Cardiac septum (tissue), 1 donor: Measurements from ENCODE around the gene SH3TC1. TPM values are rescaled to one million over a fixed set of nuclear protein-coding genes. Genes with fewer than 3 reads are reported as not detected.

Experiments used
- DNase-seq: peaks from one replicate; pipeline ENCODE4 v3.0.0-alpha.2; 2020; ENCODE audit warnings: low spot score
- intact Hi-C: fragments of 100-400 bp; cut with DNase I; formaldehyde crosslinking; loops from one replicate; pipeline ENCODE4 v1.14.0; 2022
- total RNA-seq: library from RNA; stranded (reverse); fragmentation: NEBNext Ultra II Directional; extraction: Animal tissue kit (Norgen Biotek cat#: 25700); gene quantifications from one replicate; pipeline ENCODE4 v1.2.1, GENCODE V29; 2021
- donor health status: DM: no; HTN: no; CAD: no.

The SH3TC1 gene
- total RNA-seq, 1 donor from 2014 or later, result 16.5 TPM

DNA sequence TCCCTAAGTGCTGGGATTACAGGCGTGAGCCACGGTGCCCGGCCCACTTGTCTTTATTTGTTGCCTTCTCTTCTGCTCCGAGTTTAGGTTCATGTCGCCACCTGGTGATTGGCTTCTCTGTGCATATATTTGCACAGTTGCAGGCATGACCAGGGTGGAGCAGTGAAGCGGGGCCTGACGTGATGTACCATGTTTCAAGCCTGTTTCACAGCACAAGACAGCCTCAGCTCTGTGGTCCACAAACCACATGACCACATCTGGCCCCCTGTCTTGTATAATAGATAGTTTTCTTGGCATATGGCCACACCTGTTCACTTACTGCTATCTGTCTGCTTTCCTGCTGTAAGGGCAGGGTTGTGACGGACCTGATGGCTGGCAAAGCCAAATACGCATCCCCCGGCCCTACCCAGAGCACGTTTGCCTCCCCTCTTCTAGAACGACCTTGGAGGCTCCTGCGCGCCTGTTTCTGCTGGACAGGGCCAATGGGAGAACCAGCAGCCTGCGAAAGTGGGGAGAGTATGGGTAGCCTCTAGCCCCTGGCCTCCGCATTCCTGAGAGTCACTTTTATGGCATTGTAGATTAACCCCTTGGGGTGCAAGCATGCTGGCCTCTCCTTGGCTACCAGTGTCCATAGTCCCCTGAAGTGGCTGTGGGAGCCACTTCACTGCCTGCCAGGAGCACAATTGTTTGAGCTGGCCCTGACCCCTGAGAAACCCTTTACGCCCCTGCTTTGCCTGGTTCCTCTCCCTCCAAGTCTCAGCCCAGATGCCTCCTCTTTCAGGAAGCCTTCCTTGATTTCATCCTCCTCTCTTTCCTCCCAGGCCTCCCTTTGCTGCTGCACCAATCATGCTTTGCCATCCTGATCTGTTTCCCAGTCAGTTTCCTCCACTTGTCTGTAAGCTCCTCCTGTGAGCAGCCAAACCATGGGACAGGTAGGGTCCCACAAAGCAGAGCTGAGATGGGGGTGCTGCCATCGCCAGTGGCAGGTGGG lies 6.0 kb upstream of the SH3TC1 start:
- intact Hi-C loops, result loop anchor here (2.0 kb wide), 1 partner anchor 16 kb away; no protein-coding TSS in a partner anchor
- no peak for DNase-seq

DNA sequence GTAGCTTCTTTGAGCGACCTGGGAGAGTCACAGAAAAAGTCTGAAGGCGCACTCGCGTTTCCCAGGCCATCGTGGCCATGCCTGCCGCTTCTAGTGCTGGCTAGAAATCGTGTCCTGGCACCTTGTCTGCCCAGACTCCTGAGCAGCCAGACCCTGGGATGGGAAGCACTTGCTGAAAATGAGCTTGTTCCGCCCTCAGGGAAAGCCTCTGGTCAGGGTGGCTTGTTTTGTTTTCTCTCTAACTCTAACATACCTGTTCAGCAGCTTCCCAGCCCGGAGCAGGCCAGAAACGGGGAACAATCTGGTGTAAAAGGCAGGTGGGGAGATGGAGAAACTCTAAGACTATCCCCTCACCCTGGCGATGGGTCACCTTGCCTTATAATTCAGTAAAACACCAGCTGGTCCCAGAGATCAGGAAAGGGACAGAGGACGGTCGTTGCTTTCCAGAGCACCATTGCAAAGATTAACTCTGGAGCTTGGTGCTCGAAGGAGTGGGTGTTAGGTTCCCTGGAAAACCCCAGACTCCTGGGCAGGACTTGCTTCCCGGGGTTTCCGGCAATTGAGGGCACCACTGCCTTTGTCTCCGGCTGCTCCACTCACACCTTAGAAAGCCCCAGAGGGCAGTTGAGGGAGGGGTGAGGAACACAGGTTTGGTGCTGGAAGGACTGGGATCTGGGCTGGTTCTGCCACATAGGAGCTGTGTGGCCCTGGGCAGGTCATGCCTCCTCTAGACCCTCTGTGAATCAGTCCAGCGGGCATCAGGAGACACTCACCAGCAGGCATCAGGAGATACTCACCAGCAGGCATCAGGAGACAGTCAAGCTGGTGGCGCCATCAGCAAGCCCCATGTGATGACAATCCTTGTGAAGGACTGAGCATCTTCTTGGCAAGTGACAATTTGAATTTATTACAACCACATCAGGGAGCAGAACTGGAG lies 4.5 kb upstream of the SH3TC1 start:
- intact Hi-C loops, result no loop called here
- no peak for DNase-seq

DNA sequence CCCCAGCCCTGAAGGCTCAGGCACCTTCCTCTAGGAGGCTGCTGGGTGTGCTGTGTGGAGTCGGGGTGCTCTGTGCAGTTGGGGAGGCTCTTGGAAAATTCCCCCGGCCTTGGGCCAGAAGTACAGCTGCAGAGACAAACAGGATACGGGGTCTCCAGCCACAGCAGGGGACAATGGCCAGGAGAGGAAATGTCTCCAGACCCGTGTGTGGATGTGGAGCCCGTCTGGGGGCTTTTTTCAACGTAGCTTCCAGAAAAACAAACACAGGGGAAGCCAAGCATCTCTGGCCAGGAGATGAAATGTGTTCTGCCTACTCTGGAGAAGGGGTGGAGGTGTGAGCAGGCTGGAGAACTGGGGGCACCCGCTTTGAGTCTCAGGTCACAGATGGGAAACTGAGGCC lies 3.7 kb upstream of the SH3TC1 start:
- intact Hi-C loops, result no loop called here
- DNase-seq, result no peak

DNA sequence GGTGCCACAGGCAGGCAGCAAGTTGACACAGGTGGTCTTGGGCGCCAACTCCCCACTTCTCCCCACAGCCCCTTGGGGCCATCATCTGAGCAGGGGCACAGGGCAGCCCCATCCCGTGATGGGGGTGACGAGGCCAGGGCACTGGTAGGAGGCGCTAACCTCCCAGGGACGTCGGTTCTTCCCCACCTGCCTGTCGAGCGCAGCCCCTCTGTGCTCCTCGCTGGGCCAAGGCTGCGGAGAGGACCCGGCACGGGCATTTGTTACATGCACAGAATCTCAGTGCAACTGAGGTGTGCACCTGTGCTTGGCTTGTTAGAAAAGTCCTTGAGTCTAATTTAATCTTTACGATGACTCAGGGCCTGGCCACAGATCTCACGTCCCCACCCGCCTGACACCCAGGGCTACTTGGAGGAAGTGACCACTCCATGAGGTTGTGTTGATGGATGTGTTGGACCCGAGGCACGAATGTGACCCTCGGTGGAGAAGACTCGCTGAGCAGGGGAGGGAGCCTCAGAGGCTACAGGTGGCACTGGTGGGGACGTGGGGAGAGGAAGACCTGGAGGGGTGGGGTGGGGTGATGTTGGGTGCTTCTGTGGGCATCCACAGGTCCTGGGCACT lies 3.1 kb upstream of the SH3TC1 start:
- no peak for DNase-seq
- intact Hi-C loops, result no loop called here

DNA sequence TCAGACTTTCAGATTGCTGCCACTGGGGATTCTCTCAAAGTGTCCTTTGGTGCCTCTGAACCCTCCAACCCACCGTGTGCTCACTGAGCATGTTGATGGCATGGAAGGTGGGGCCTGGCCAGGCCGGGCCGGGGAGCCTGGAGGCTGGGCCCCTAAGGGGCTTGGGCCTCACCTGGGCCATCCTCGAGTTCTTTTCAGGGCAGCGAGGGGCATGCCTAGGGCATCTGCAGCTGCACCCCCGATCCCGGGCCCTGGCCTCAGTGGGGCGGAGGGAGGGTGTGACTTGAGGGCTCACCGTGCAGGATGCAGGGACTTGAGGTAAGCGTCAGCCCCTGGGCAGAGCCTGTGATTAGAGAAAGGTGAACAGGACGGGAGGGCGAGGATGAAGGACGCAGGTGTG lies 1.6 kb upstream of the SH3TC1 start:
- no peak for DNase-seq
- intact Hi-C loops, result no loop called here

DNA sequence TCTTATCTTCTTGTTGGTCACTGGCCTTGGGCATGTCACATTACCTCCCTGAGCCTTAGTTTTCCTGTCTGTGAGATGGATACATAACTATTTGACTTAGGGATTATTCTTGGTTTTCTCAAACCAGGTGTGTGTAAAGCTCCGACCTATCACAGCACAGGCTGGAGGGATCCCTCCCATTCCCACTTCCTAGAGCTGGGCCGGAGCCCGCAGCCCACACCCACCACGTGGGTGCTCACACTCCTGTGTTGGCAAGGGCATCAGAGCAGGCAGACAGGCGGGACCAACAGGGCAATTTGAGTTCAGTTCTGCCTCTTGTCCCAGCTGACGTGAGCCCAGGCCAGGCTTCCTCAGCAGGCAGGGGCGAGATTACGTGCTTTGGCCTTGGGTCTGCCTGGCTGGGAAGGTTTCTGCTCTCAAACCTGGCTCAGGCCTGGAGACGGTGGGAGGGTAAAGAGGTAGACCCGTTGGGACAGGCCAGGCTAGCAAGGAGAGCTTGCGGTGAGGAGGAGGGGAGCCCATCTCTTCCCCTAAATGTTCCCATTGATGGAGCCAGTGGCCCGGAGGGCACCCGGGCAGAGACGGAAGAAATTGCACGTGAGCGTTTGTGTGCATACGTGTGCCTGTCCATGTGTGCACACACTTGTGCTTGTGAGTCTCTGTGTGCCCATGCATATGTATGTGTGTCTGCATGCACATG lies 734 bp upstream of the SH3TC1 start:
- no peak for DNase-seq
- intact Hi-C loops, result no loop called here

DNA sequence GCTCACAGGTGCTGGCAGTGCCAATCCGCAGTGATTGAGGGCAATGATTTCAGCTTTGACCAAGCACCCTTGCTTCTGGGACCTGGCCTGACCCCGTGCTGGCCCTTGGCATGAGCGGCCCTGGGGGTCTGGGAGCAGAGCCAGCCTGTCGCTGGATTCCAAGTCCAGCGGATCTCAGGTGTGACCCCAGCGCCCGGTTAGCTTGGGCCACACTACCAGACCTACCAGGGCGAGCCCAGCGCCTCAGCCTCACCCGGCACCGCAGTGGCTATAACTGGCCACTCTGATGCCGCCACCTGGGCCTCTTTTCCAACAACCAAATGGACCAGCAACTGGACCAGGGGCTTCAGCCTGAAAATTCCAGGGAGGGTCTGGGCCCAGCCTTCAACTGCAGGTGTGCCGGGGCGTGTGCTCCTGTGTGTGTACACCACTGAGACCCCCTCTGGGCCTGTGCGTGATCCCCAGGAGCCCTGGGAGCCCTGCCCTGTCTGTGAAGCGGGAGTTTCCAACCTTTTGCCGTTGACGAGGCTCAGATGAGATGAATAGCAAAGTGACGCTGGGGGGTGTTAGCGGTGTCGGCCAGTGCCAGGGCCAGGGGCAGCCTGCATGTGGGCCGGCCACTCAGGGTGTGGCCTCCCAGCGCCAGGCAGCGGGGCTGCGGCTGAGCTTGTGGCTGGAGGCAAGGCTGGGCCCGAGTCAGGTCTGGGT lies 658 bp downstream of the SH3TC1 start:
- intact Hi-C loops, result no loop called here

DNA sequence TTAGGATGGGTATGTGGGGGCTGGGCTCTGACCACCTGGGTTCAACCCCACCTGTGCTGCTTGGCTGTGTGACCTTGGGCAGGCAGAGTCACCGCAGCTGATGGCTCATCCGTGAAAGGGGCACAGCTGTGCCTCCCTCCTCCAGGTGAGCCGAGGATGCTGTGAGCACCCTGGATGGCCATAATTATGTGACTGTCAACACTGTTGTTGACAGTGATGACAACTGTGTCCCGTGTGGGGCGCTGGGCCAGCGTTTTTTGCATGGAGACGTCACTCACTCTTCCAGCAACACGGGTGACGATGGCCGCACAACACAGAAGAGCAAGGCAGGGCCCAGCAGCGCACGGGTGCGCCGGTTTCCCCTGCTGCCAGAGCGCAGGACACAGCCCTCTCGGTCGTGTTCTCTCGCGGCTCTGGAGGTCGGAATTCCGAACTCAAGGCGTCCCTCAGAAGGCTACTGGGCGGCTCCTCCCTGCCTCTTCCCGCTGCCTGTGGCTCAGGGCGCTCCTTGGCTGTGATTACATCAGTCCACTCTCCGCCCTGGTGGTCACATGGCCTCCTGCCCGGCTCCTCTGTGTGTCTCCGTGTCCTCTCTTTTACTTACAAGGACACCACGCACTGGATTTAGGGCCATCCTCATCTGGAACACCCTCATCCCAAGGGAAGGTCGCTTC lies 1.3 kb downstream of the SH3TC1 start:
- intact Hi-C loops, result no loop called here
- DNase-seq, result no peak

More for the DNA sequence above, 658 bp downstream of the SH3TC1 start:
- no peak for DNase-seq

DNA sequence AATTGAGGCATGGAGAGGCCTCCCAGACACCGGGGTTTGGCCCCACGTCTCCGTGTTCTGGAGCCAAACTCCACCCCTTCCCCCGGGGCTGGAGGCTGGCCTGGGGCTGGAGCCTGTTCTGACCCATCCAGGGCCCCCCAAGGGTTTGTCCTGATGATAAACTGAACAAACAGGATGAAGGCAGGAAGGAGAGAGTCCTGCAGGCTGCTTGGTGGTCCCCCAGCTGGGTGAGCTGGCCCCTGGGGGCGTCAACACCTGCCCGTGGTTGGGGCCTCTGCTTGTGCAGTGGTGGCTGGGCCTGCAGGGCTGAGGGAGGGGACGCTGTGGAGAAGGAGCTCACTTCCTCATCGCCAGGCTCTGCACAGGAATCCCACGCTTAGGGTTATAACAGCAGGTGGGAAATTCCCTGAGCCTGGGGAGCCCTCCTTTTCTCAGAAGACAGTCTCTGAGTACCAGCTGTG lies 2.3 kb downstream of the SH3TC1 start:
- intact Hi-C loops, result no loop called here
- no peak for DNase-seq

DNA sequence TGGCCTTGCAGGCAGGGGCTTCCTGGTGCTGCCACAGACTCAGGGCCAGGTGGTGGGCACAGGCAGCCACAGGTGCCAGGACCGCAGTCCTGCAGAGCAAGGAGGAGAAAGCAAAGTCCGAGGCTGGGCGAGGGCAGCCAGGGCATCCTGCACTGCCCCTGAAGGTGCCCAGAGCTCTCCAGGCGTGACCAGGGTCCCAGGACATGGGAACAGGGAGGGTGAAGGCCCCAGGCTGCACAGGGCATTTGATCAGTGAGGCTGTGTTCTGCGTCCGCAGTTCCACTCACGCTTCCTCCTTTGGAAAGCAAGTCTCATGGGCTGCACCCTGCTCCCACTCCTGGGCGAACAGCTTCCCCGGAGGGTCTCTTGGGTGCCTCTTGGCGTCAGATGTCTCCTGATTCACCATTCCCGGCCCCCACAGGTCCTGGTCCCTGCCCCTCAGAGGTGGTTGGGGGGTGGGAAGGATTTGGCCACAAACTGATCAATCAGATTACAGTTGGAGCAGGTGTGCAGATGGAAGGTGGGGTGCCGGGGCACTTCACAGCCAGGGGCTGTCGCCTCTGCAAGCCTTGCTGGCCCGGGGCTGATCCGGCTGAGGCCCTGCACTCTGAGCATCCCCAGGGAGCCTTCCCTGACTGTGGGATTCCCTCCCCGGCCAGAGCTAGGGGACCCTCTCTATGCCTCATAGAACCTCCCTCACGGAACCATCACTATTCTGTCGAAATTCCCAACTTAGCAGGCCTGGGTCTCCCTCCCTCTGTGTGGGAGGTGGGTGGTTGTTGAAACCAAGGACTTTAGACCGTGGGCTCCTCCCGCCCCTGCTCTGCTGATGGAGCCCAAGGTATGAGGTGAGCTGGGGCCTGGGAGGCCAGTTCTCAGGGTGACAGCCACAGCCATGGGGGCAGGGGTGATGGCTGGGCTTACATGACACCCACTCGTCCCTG lies 3.3 kb downstream of the SH3TC1 start:
- no peak for DNase-seq
- intact Hi-C loops, result no loop called here

DNA sequence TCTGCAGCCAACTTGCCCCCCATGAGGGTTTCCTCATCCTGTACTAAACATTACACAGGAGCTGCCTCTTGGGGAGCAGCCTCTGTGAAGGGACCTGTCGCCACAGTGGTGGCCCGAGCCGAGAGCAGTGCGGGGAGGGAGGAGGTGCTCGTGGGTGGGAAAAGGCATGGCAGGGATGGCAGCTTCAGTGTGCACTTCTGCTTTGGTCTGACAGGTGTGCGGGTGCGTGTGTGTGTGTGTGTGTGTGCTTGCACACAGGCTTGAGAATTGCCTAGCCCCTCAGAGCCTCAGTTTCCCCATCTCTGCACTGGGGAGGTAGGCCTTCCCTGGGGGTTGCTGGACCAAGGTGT lies 3.9 kb downstream of the SH3TC1 start:
- intact Hi-C loops, result no loop called here

DNA sequence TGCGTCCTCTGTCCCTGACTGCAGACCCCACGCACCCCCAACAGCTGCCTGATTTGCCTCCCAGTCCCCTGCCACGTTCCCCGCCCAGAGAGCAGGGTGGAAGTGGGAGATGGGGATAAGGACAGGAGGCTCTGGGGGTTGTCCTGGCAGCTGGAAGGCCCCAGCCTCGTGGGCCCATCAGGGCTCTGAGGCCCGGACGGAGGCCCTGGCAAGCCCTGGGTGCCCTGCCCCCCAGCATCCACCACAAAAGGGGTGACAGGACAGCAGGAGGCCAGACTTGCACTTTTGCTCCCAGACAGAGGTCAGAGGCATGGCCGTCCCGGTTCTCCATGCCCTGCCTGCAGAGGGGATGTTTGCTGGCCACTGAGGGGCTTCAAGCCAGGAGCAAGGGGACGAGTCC lies 4.7 kb downstream of the SH3TC1 start:
- DNase-seq, result no peak
- intact Hi-C loops, result no loop called here

More for the DNA sequence above, 3.9 kb downstream of the SH3TC1 start:
- no peak for DNase-seq

DNA sequence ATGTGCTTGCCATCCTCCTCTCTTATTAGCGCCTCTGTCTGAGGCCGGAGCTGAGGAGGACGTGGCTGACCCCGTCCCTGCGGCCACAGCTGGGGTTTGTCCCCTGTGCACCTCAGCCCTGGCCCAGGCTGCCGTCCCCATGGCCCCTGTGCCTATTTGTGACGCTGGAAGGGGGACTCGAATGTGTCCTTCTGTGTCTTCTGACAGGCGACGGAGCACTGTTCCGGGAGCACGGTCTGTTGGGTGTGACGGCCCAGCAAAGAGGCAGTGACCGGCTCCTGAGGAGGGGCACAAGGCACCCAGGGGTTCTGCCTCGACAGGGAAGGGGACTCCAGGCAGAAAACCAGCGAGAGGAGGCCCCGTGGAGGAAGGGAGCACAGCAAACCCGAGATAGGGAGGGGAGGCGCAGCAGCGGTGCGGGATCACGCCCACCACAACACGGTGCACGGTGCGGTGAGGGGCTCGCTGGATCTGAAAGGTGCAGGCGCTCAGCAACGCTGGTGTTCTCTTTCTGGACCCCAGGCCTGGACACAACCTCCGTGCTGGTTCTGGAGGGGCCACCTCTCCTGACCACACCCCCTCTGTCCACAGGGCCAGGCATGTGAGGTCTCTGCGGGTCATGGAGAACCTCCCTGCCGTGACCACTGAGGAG lies 5.6 kb downstream of the SH3TC1 start:
- no peak for DNase-seq
- intact Hi-C loops, result no loop called here

DNA sequence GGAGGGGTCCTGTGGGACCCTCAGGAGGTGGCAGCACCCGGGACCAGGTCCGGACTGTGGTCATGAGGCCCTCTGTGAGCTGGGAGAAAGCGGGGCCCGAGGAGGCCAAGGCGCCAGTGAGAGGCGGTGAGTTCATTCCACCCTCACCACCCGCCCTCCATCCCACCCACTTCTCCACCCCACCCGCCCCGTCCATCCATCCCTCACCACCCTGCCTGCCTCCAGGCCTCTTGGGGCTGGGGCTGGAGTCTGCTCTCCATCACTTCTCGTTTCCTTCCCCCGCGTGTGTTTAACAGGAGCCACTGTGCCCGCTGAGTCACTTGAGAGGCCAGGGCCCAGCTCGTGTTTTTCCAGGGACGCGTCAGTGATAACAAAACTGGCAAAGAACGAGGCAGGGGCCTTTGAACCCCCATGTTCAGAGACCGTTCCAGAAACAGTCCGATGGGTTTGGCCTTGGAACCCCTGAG lies 6.2 kb downstream of the SH3TC1 start:
- no peak for DNase-seq
- intact Hi-C loops, result no loop called here

DNA sequence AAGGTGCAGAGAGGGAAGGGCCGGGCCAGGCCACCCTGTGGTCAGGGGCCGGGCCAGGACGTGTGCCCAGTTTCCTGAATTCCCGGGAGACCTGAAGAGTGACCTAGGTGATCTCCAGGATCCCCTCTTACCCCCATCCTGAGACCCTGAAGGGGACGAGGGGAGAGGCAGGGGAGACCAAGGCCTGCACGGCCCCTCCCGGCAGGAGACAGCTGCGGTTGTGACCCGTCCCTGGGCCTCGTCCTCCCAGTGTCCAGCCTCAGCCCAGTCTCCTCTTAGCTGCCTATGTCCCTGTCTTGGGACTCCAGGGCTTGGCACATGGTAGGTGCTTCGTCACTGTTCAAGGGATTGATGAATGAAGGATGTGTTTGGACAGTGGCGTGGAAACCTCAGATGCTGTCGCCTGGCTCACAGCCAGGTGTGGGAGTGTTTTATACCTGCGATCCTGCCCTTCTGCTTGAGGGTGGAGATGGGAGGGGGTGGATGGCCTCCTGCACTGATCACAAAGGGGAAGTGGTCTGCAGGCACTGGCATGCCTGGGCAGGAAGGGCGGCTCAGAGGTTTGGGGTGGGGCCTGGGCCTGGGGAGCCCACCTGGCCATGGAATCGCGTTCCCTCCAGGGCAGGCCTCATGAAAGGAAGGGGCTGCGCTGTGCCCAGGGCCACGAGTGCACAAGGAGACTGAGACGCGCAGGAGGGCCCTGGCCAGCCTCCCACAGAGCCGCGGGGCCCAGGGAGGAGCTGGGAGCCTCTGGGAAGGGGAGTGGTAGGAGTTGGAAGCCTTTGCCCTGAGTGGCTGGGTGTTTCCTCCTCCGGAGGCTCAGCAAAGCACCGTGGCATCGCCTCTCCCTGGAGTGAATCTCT lies 6.9 kb downstream of the SH3TC1 start:
- DNase-seq, result no peak
- intact Hi-C loops, result no loop called here

DNA sequence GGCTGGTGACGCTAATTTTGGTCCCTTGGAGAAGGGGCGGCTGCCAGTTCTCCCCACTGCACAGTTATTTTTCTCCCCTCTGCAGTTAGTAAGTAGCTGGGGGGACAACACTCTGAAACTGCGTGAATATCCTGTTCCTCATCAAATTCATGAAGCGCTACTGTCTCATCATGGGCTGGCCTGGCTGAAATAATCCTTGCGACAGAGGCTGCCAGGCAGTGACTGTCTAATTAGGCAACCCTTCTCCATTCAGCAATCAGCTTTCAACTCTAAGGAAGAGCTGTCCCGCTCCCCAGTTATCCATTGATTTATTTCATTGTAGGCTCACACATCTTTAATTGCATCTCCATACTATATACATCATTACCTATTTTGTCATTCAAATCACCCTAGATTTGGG lies 8.2 kb downstream of the SH3TC1 start:
- intact Hi-C loops, result no loop called here

More for the DNA sequence above, 8.2 kb downstream of the SH3TC1 start:
- DNase-seq, result no peak
